ENCODE data around the gene DCK.
"Not testable (repeated sequence)": the region's sequence is repeated elsewhere in the genome, so short reads cannot be mapped to it uniquely, and the experiment has no call there.

Gene DCK

GRCh38 chr4:71001363-71001762, 7.9 kb downstream of the DCK start:
- not testable (repeated sequence) for FAIRE-seq

DNA sequence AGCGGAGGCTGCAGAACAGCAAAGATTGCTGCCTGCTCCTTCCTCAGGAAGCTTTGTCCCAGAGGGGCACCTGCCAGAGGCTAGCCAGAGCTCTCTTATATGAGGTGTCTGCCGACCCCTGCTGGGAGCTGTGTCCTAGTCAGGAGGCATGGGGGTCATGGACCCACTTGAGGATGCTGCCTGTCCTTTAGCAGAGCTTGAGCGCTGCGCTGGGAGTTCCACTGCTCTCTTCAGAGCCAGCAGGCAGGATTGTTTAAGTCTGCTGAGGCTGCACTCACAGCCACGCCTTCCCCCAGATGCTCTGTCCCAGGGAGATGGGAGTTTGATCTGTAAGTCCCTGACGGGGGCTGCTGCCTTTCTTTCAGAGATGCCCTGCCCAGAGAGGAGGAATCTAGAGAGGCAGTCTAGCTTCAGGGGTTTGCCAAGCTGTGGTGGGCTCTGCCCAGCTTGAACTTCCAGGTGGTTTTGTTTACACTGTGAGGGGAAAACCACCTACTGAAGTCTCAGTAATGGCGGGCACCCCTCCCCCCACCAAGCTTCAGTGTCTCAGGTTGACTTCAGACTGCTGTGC, 10.9 kb downstream of the DCK start:
- FAIRE-seq: no peak

DNA sequence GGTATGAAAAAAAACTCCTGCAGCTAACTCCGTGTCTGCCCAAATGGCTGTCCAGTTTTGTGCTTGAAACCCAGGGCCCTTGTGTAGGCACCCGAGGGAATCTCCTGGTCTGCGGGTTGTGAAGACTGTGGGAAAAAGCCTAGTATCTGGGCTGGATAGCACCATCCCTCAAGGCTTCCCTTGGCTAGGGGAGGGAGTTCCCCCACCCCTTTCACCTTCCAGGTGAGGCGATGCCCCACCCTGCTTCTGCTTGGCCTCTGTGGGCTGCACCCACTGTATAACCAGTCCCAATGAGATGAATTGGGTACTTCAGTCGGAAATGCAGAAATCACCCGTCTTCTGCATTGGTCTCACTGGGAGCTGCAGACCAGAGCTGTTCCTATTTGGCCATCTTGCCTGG, 11.6 kb downstream of the DCK start:
- not testable (repeated sequence) for FAIRE-seq

GRCh38 chr4:71006203-71006907, 12.9 kb downstream of the DCK start:
- FAIRE-seq: no peak

DNA sequence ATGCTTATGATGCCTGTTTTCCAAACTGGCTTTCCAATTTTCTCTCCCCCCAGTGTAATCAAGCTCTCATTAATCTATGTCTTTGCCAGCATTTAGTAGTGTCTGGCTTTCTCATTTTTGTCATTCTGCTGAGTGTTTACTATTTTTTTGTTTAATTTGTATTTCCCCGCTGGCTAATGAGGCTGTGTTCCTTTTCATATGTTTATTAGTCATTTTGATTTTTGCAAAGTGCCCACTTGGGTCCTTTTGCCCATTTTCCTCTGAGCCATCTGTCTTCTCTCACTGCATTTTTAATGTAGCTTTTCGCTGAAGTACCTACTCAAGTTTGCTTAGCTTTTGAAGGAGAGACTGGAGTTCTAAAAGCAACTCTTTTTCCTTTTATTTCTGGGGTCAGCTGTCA, 14.7 kb downstream of the DCK start:
- no peak for FAIRE-seq

GRCh38 chr4:71009086-71009485, 15.6 kb downstream of the DCK start:
- no peak for FAIRE-seq

- FAIRE-seq: no peak
These were observed 16.6 kb downstream of the DCK start for GRCh38 chr4:71009890-71010588.

GRCh38 chr4:71011451-71011850, 18.0 kb downstream of the DCK start:
- FAIRE-seq: no peak

DNA sequence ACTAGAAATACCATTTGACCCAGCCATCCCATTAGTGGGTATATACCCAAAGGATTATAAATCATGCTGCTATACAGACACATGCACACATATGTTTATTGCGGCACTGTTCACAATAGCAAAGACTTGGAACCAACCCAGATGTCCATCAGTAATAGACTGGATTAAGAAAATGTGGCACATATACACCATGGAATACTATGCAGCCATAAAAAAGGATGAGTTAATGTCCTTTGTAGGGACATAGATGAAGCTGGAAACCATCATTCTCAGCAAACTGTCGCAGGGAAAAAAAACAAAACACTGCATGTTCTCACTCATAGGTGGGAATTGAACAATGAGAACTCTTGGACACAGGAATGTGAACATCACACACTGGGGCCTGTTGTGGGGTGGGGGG, 23.9 kb downstream of the DCK start:
- FAIRE-seq: not testable (repeated sequence)

GRCh38 chr4:71020611-71021010, 27.2 kb downstream of the DCK start:
- FAIRE-seq: no peak

- no peak for FAIRE-seq
These were observed 32.2 kb downstream of the DCK start for GRCh38 chr4:71025654-71026053.

GRCh38 chr4:71026086-71026485, 32.6 kb downstream of the DCK start:
- peak; percentile 14 for FAIRE-seq

DNA sequence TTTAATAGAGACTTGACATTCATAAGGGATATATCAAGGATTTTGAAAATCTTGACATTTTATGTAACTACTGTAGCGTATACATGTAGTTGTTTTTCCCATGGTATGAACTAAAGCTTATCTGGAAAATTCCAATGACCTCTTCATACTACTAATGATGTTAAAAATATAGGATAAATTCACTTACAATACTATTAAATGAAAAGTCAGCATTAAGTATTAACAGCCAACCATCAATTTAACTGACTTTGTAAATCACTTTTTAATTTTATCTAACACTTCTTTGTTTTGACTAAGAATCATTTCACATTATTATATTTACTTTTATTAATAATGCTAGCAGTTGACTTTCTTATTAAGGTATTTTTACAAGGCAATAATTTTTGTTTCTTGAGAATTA, 34.2 kb downstream of the DCK start:
- FAIRE-seq: peak; percentile 88

- no peak for FAIRE-seq
These were observed 36.1 kb downstream of the DCK start for GRCh38 chr4:71029504-71029903.

DNA sequence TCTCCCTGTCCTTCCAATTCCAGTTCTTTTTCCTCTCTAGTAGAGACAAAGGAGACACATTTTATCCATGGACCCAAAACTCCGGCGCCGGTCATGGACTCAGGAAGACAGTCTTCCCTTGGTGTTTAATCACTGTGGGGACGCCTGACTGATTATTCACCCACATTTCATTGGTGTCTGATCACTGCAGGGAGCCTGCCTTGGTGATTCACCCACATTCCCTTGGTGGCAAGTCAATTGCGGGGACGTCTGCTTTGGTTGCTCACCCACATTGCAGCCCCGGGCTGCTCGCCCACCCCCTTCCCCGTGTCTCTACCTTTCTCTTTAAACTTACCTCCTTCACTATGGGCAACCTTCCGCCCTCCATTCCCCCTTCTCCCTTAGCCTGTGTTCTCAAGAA, 38.7 kb downstream of the DCK start:
- FAIRE-seq: not testable (repeated sequence)

GRCh38 chr4:71045256-71045655, 51.8 kb downstream of the DCK start:
- no peak for FAIRE-seq

GRCh38 chr4:71049395-71049794, 55.9 kb downstream of the DCK start:
- FAIRE-seq: no peak

DNA sequence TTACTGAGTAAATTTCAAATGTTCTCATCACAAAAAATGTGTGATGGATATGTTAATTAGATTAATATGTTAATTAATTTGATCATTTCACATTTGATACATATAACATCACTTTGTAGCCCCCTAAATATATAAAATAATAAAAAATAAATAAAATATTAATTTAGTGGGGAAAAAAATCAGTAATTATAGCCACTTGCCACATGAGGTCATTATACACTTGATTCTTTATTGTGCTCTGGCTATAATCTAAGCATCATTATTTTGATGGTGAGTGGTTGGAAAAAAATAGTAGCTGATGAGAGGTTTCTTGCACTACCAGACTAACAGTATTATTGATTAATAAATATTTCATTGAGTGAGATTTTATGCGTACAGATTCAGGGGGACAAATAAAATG, 57.4 kb downstream of the DCK start:
- FAIRE-seq: peak; percentile 62

- FAIRE-seq: no peak
These were observed 58.6 kb downstream of the DCK start for GRCh38 chr4:71052034-71052433.

GRCh38 chr4:71052716-71053115, 59.3 kb downstream of the DCK start:
- FAIRE-seq: no peak

DNA sequence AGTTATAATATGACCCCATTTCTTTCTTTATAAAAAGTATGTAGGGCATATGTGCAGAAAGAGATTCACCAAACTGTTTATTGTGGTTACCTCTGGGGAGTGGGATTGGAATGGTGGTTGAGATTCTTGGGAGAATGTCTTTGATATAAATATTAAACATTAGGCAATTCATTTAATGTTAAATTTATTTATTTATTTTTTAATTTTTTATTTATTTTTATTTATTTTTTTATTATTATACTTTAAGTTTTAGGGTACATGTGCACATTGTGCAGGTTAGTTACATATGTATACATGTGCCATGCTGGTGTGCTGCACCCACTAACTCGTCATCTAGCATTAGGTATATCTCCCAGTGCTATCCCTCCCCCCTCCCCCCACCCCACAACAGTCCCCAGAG, 60.2 kb downstream of the DCK start:
- FAIRE-seq: not testable (repeated sequence)

DNA sequence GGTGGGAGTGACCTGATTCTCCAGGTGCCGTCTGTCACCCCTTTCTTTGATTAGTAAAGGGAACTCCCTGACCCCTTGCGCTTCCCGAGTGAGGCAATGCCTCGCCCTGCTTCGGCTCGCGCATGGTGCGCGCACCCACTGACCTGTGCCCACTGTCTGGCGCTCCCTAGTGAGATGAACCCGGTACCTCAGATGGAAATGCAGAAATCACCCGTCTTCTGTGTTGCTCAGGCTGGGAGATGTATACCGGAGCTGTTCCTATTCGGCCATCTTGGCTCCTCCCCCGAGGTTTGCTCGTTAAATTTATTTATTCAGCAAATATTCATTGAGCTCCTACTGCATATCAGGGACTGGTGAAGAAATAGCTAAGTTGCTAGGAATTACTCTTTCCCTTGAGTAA, 66.1 kb downstream of the DCK start:
- FAIRE-seq: not testable (repeated sequence)

- FAIRE-seq: no peak
These were observed 69.0 kb downstream of the DCK start for GRCh38 chr4:71062436-71062835.

DNA sequence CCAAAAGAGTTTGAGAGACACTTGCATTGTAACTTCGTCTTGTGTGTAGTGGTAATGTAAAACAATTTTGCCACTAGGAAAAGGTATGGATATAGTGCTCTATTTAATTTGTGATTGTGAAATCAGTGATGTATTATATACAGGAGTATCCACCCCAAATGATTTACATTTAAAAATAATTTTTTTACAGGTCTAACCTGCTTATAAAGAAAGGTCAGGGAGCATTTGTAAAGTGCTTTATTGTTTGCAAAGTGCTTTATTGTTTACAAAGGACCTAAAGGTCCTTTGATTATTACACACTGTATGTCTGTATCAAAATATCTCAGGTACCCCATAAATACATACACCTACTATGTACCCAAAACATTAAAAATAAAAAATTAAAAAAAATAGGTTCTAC, 70.3 kb downstream of the DCK start:
- no peak for FAIRE-seq

Data from colon (tissue), 2 donors.